Natural killer cell (primary cell): ENCODE results near the gene CABP7. TPM values are rescaled to one million over a fixed set of nuclear protein-coding genes. Genes with fewer than 3 reads are reported as not detected.

Experiments used
- ATAC-seq, 3 donors: fragments of 150-1000 bp in 2 of 3; fragments of 200-7000 bp in 1 of 3; cut with Tn5 transposase; 1 replicate in 1 of 3; 2 replicates in 2 of 3; pipeline ENCODE4 v1.10.0; 2021; ENCODE audit warnings: mild to moderate bottlenecking in 2 of 3, moderate library complexity in 2 of 3
- DNase-seq, 2 donors: peaks; one replicate each; pipeline versions ENCODE4 v3.0.0 to v3.0.0-alpha.2; 2013 to 2021; ENCODE audit warnings: mixed read lengths in 1 of 2
- H3K27ac ChIP-seq: one replicate; pipeline ENCODE4 v1.5.1; 2013; ENCODE audit warnings: mild to moderate bottlenecking, low read length
- H3K27me3 ChIP-seq: one replicate; pipeline ENCODE4 v1.6.1; 2013; ENCODE audit warnings: low read length; ENCODE audit not compliant: control insufficient read depth, insufficient read depth
- H3K36me3 ChIP-seq: one replicate; pipeline ENCODE4 v1.6.1; 2013; ENCODE audit warnings: low read length; ENCODE audit not compliant: control insufficient read depth, insufficient read depth
- H3K4me1 ChIP-seq: one replicate; pipeline ENCODE4 v1.6.1; 2013; ENCODE audit warnings: low read length; ENCODE audit not compliant: control insufficient read depth, insufficient read depth
- H3K4me3 ChIP-seq: one replicate; pipeline ENCODE4 v1.5.1; 2013; ENCODE audit warnings: low read length
- H3K9me3 ChIP-seq: one replicate; pipeline ENCODE4 v1.6.1; 2013; ENCODE audit warnings: low read length; ENCODE audit not compliant: control insufficient read depth, insufficient read depth
- H3K27ac Mint-ChIP-seq, 2 donors: one replicate each; pipeline ENCODE4 v1.8.0; 2022; ENCODE audit warnings: mild to moderate bottlenecking in 2 of 2, mixed read lengths in 2 of 2, moderate library complexity in 1 of 2
- H3K27me3 Mint-ChIP-seq, 2 donors: one replicate each; pipeline ENCODE4 v1.8.0; 2022; ENCODE audit warnings: low read depth in 2 of 2, mixed read lengths in 2 of 2
- H3K36me3 Mint-ChIP-seq: one replicate; pipeline ENCODE4 v1.8.0; 2022; ENCODE audit warnings: mixed read lengths
- H3K4me1 Mint-ChIP-seq, 2 donors: one replicate each; pipeline ENCODE4 v1.8.0; 2022; ENCODE audit warnings: mixed read lengths in 2 of 2
- H3K4me3 Mint-ChIP-seq: one replicate; pipeline ENCODE4 v1.8.0; 2022; ENCODE audit warnings: mild to moderate bottlenecking, moderate library complexity, mixed read lengths
- H3K9me3 Mint-ChIP-seq, 2 donors: one replicate each; pipeline ENCODE4 v1.8.0; 2022; ENCODE audit warnings: mixed read lengths in 2 of 2
- CTCF ChIP-seq: fragments of 200-600 bp; IDR thresholded peaks from one replicate; pipeline ENCODE4 v1.8.0; 2022; ENCODE audit warnings: antibody characterized with exemption
- WGBS: methylation state at CpG from one replicate; pipeline ENCODE4 v1.1.7; 2013; ENCODE audit warnings: missing lambda C conversion rate; ENCODE audit not compliant: insufficient coverage; 5-methylcytosine and 5-hydroxymethylcytosine counted together
- intact Hi-C: fragments of 100-400 bp; cut with micrococcal nuclease; formaldehyde crosslinking; loops from one replicate; pipeline ENCODE4 v1.14.2; 2022
- total RNA-seq, 4 donors: library from RNA; stranded (reverse); fragments of 120-200 nt in 1 of 4; gene quantifications; one replicate each; pipeline versions ENCODE4 v1.2.3 to v1.2.4, GENCODE V29; 2013 to 2022

Gene CABP7
- total RNA-seq, 3 donors from 2014 or later (not counting 1 experiment from before 2014, with no cell fraction given), result 0.35 to 0.93 (median 0.54) TPM

DNA sequence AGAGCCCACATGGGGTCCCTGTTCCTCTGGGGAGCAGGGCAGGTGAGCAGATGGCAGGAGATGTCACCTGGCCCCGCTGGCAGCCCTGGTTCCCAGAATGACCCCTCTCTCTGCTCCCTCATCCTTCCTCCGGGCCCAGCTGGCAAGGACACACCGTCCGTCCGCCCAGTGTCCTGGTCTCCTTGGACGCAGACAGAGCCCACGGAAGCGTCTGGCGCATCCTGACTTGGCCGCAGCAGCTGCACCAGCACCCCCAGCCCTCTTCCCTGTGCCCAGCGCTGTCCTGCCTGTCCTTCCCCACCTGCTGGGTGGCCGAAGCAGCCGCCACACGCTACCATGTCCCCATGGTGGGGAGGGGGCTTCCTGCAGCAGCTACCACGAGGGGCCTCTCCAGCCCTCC, 9.6 kb upstream of the CABP7 start:
- Histone ChIP-seq H3K27ac (no peak overlapping the region), H3K27me3 (no peaks in the 10 kb centered on the region), H3K9me3 (no peaks in the 10 kb centered on the region), H3K4me1 (no peaks in the 10 kb centered on the region), H3K36me3 (no peaks in the 10 kb centered on the region), H3K4me3 (no peak overlapping the region)
- intact Hi-C loops, result no loop called here
- no peak for TF ChIP-seq CTCF
- no peak overlapping the region for H3K27ac Mint-ChIP-seq
- no peak overlapping the region for H3K4me3 Mint-ChIP-seq
- peaks cover 0 to 3% of the 10 kb centered on the region in 2 donors for H3K27me3 Mint-ChIP-seq
- WGBS, result 88% methylated on average over 15 of the region's 15 CpGs
- no peaks in the 10 kb centered on the region for H3K9me3 Mint-ChIP-seq
- no peaks in the 10 kb centered on the region for H3K36me3 Mint-ChIP-seq
- DNase-seq, result no peak
- no peak for ATAC-seq
- H3K4me1 Mint-ChIP-seq, result no peaks in the 10 kb centered on the region

DNA sequence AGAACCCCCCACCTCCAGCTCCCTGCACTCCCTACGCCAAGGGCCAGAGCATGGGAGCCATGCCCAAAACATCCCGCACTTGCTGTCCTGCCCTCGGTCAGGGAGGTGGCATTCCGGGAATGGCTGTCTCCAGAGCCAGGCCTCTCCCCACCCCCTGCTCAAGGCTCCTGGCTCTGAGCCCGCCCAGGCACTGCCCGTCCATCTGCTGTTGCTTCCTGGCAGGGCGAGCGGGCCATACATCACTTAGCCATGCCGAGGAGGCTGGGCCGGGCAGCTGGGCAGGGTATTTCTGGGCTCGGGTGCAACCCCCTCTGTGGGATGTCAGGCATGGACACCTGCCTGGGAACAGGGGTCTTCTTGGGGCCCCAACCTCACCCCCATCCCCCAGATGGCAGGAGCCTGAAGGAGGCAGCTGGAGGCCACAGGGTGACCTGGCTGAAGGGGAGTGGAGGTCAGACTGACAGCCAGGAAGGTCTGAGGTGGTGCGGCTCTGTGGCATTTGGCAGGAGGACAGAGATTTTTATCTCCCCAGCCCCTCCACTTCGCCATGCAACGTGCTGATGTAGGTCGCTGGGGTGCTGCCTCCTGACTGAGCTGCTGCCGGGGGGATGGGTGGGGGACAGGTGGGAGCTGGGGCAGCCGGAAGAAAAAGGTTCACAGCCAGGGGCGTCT, 8.7 kb upstream of the CABP7 start:
- 61% methylated on average over 16 of the region's 18 CpGs for WGBS

DNA sequence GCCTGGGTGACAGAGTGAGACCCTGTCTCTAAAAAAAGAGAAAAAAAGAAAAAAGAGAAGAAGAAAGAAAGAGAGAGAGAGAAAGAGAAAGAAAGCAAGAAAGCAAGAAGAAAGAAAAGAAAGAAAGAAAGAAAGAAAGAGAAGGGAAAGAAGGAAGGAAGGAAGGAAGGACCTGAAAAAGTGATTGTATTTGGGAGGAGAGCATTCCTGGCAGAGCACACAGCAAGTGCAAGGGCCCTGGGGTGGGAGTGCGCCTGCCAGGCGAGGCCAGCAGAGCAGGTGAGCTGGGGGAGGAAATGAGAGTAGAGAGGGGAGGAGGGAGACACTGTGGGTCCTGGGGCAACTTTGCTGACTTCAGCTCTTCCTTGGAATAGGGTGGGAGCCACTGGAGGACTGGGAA, 7.7 kb upstream of the CABP7 start:
- Mint-ChIP-seq H3K36me3 (no peaks in the 10 kb centered on the region), H3K4me1 (no peaks in the 10 kb centered on the region), H3K27me3 (peaks cover 5 to 11% of the 10 kb centered on the region in 2 donors), H3K4me3 (no peak overlapping the region), H3K9me3 (no peaks in the 10 kb centered on the region), H3K27ac (no peak overlapping the region)
- Histone ChIP-seq H3K36me3 (no peaks in the 10 kb centered on the region), H3K4me3 (no peak overlapping the region), H3K9me3 (no peaks in the 10 kb centered on the region), H3K4me1 (no peaks in the 10 kb centered on the region), H3K27ac (no peak overlapping the region), H3K27me3 (no peaks in the 10 kb centered on the region)
- no peak for ATAC-seq
- TF ChIP-seq CTCF, result no peak
- intact Hi-C loops, result no loop called here
- no peak for DNase-seq
- 85% methylated on average over 2 of the region's 2 CpGs for WGBS

More for the DNA sequence above, 8.7 kb upstream of the CABP7 start:
- no peaks in the 10 kb centered on the region for H3K9me3 Mint-ChIP-seq
- no peak overlapping the region for H3K4me3 Mint-ChIP-seq
- DNase-seq, result no peak
- intact Hi-C loops, result no loop called here
- Histone ChIP-seq H3K9me3 (no peaks in the 10 kb centered on the region), H3K27ac (no peak overlapping the region), H3K27me3 (no peaks in the 10 kb centered on the region), H3K36me3 (no peaks in the 10 kb centered on the region), H3K4me3 (no peak overlapping the region), H3K4me1 (no peaks in the 10 kb centered on the region)
- no peak for TF ChIP-seq CTCF
- ATAC-seq, result no peak
- no peak overlapping the region for H3K27ac Mint-ChIP-seq
- peaks cover 0 to 5% of the 10 kb centered on the region in 2 donors for H3K27me3 Mint-ChIP-seq
- H3K4me1 Mint-ChIP-seq, result no peaks in the 10 kb centered on the region
- no peaks in the 10 kb centered on the region for H3K36me3 Mint-ChIP-seq
